Measurements from ENCODE around the gene ANKRD36B. TPM values are rescaled to one million over a fixed set of nuclear protein-coding genes. Genes with fewer than 3 reads are reported as not detected.
"Not testable (repeated sequence)": the region's sequence is repeated elsewhere in the genome, so short reads cannot be mapped to it uniquely, and the experiment has no call there.

The ANKRD36B gene
- 72.3 TPM for polyA plus RNA-seq (2013)

- H3K36me3 ChIP-seq (ENCODE audit: control insufficient read depth in 4 of 4, insufficient read depth in 4 of 4, low read length in 3 of 4); POLR2A ChIA-PET; H3K27me3 ChIP-seq (replicated peaks in 2 of 5; ENCODE audit: control insufficient read depth in 4 of 5, insufficient read depth in 5 of 5, low read length in 4 of 5); H3K9me3 ChIP-seq (ENCODE audit: control extremely low read depth in 1 of 5, control insufficient read depth in 4 of 5, insufficient read depth in 2 of 5, low read depth in 1 of 5, low read length in 4 of 5); H3K4me1 ChIP-seq (ENCODE audit: control extremely low read depth in 1 of 4, control insufficient read depth in 4 of 4, insufficient read depth in 4 of 4, low read length in 3 of 4): not testable (repeated sequence)
- CTCF ChIA-PET = interaction anchor here (0.6 to 4.4 kb wide), 15 partner anchors 56 to 161 kb away, joined by 3 to 83 read pairs (median 4); partner anchors contain the start of gene COX5B
- peak; percentile 63 to 84 (median 77) for DNase-seq
- Histone ChIP-seq H3K27ac (ENCODE audit: insufficient read depth in 1 of 2, low read depth in 1 of 2, low read length in 2 of 2, poor library complexity in 1 of 2, severe bottlenecking in 2 of 2) (peak within 1 kb of the TSS in 1 of 2 experiments; percentile 75), H3K4me3 (ENCODE audit: control insufficient read depth in 1 of 7, extremely low read depth in 1 of 7, insufficient read depth in 4 of 7, low read depth in 2 of 7, low read length in 6 of 7) (peak within 1 kb of the TSS; percentile 49 to 82 (median 73))
- WGBS (ENCODE audit: insufficient coverage) = 0% methylated on average over 14 of the region's 90 CpGs
Observed at GRCh38 chr2:97589598-97590510, at the start of gene ANKRD36B. TSS of gene ANKRD36B (minus strand) at chr2:97589877. CDS start at chr2:97589685, 192 bp downstream.

GRCh38 chr2:97626049-97626430, 36.4 kb upstream of the ANKRD36B start:
- DNase-seq; POLR2A ChIA-PET; H3K27me3 ChIP-seq (replicated peaks in 2 of 5; ENCODE audit: control insufficient read depth in 4 of 5, insufficient read depth in 5 of 5, low read length in 4 of 5); H3K9me3 ChIP-seq (ENCODE audit: control extremely low read depth in 1 of 5, control insufficient read depth in 4 of 5, insufficient read depth in 2 of 5, low read depth in 1 of 5, low read length in 4 of 5); H3K36me3 ChIP-seq (ENCODE audit: control insufficient read depth in 4 of 4, insufficient read depth in 4 of 4, low read length in 3 of 4); H3K27ac ChIP-seq (ENCODE audit: insufficient read depth in 1 of 2, low read depth in 1 of 2, low read length in 2 of 2, poor library complexity in 1 of 2, severe bottlenecking in 2 of 2); H3K4me3 ChIP-seq (ENCODE audit: control insufficient read depth in 1 of 7, extremely low read depth in 1 of 7, insufficient read depth in 4 of 7, low read depth in 2 of 7, low read length in 6 of 7); CTCF ChIA-PET; H3K4me1 ChIP-seq (ENCODE audit: control extremely low read depth in 1 of 4, control insufficient read depth in 4 of 4, insufficient read depth in 4 of 4, low read length in 3 of 4): not testable (repeated sequence)
- 92% methylated on average over 5 of the region's 8 CpGs for WGBS (ENCODE audit: insufficient coverage)

GRCh38 chr2:97625354-97626048, 35.8 kb upstream of the ANKRD36B start:
- H3K36me3 ChIP-seq (ENCODE audit: control insufficient read depth in 4 of 4, insufficient read depth in 4 of 4, low read length in 3 of 4); H3K4me1 ChIP-seq (ENCODE audit: control extremely low read depth in 1 of 4, control insufficient read depth in 4 of 4, insufficient read depth in 4 of 4, low read length in 3 of 4); H3K27me3 ChIP-seq (replicated peaks in 2 of 5; ENCODE audit: control insufficient read depth in 4 of 5, insufficient read depth in 5 of 5, low read length in 4 of 5); H3K4me3 ChIP-seq (ENCODE audit: control insufficient read depth in 1 of 7, extremely low read depth in 1 of 7, insufficient read depth in 4 of 7, low read depth in 2 of 7, low read length in 6 of 7); POLR2A ChIA-PET; DNase-seq; CTCF ChIA-PET; H3K27ac ChIP-seq (ENCODE audit: insufficient read depth in 1 of 2, low read depth in 1 of 2, low read length in 2 of 2, poor library complexity in 1 of 2, severe bottlenecking in 2 of 2); H3K9me3 ChIP-seq (ENCODE audit: control extremely low read depth in 1 of 5, control insufficient read depth in 4 of 5, insufficient read depth in 2 of 5, low read depth in 1 of 5, low read length in 4 of 5): not testable (repeated sequence)
- WGBS (ENCODE audit: insufficient coverage) = no CpG with 5 or more reads among the region's 8 CpGs

GRCh38 chr2:97622976-97623375, 33.3 kb upstream of the ANKRD36B start:
- H3K4me3 ChIP-seq (ENCODE audit: control insufficient read depth in 1 of 7, extremely low read depth in 1 of 7, insufficient read depth in 4 of 7, low read depth in 2 of 7, low read length in 6 of 7); H3K27ac ChIP-seq (ENCODE audit: insufficient read depth in 1 of 2, low read depth in 1 of 2, low read length in 2 of 2, poor library complexity in 1 of 2, severe bottlenecking in 2 of 2); H3K9me3 ChIP-seq (ENCODE audit: control extremely low read depth in 1 of 5, control insufficient read depth in 4 of 5, insufficient read depth in 2 of 5, low read depth in 1 of 5, low read length in 4 of 5); H3K36me3 ChIP-seq (ENCODE audit: control insufficient read depth in 4 of 4, insufficient read depth in 4 of 4, low read length in 3 of 4); CTCF ChIA-PET; DNase-seq; H3K27me3 ChIP-seq (replicated peaks in 2 of 5; ENCODE audit: control insufficient read depth in 4 of 5, insufficient read depth in 5 of 5, low read length in 4 of 5); POLR2A ChIA-PET; H3K4me1 ChIP-seq (ENCODE audit: control extremely low read depth in 1 of 4, control insufficient read depth in 4 of 4, insufficient read depth in 4 of 4, low read length in 3 of 4): not testable (repeated sequence)

GRCh38 chr2:97620492-97620891, 30.8 kb upstream of the ANKRD36B start:
- H3K9me3 ChIP-seq (ENCODE audit: control extremely low read depth in 1 of 5, control insufficient read depth in 4 of 5, insufficient read depth in 2 of 5, low read depth in 1 of 5, low read length in 4 of 5); POLR2A ChIA-PET; H3K4me3 ChIP-seq (ENCODE audit: control insufficient read depth in 1 of 7, extremely low read depth in 1 of 7, insufficient read depth in 4 of 7, low read depth in 2 of 7, low read length in 6 of 7); H3K27me3 ChIP-seq (replicated peaks in 2 of 5; ENCODE audit: control insufficient read depth in 4 of 5, insufficient read depth in 5 of 5, low read length in 4 of 5); H3K4me1 ChIP-seq (ENCODE audit: control extremely low read depth in 1 of 4, control insufficient read depth in 4 of 4, insufficient read depth in 4 of 4, low read length in 3 of 4); H3K27ac ChIP-seq (ENCODE audit: insufficient read depth in 1 of 2, low read depth in 1 of 2, low read length in 2 of 2, poor library complexity in 1 of 2, severe bottlenecking in 2 of 2); H3K36me3 ChIP-seq (ENCODE audit: control insufficient read depth in 4 of 4, insufficient read depth in 4 of 4, low read length in 3 of 4); CTCF ChIA-PET; DNase-seq: not testable (repeated sequence)
- 100% methylated on average over 1 of the region's 1 CpG for WGBS (ENCODE audit: insufficient coverage)

- H3K4me3 ChIP-seq (ENCODE audit: control insufficient read depth in 1 of 7, extremely low read depth in 1 of 7, insufficient read depth in 4 of 7, low read depth in 2 of 7, low read length in 6 of 7); CTCF ChIA-PET; H3K36me3 ChIP-seq (ENCODE audit: control insufficient read depth in 4 of 4, insufficient read depth in 4 of 4, low read length in 3 of 4); H3K4me1 ChIP-seq (ENCODE audit: control extremely low read depth in 1 of 4, control insufficient read depth in 4 of 4, insufficient read depth in 4 of 4, low read length in 3 of 4); H3K27me3 ChIP-seq (replicated peaks in 2 of 5; ENCODE audit: control insufficient read depth in 4 of 5, insufficient read depth in 5 of 5, low read length in 4 of 5); H3K27ac ChIP-seq (ENCODE audit: insufficient read depth in 1 of 2, low read depth in 1 of 2, low read length in 2 of 2, poor library complexity in 1 of 2, severe bottlenecking in 2 of 2); H3K9me3 ChIP-seq (ENCODE audit: control extremely low read depth in 1 of 5, control insufficient read depth in 4 of 5, insufficient read depth in 2 of 5, low read depth in 1 of 5, low read length in 4 of 5); POLR2A ChIA-PET: not testable (repeated sequence)
- DNase-seq = peak in 2 of 3 donors; percentile 18 to 31
- WGBS (ENCODE audit: insufficient coverage) = 100% methylated on average over 1 of the region's 14 CpGs
Observed at GRCh38 chr2:97618939-97619827, 29.5 kb upstream of the ANKRD36B start.

All from common myeloid progenitor, CD34-positive (primary cell).